ENCODE measurements around the gene ADARB2.

Gene ADARB2

GRCh38 chr10:1678084-1678483 lies 59.2 kb downstream of the ADARB2 start:
- H3K4me3 ChIP-seq (ENCODE audit: low read depth, low read length), result no peak overlapping the region
- ChIA-PET CTCF (no interaction called here), POLR2A (no interaction called here)
- no peak for TF ChIP-seq CTCF (IDR thresholded peaks at IDR 0.05; ENCODE audit: insufficient read depth, low read length, missing control alignments)
- no peak for DNase-seq (ENCODE audit: low read depth, low spot score)

- POLR2A ChIA-PET, result no interaction called here
- TF ChIP-seq CTCF (IDR thresholded peaks at IDR 0.05; ENCODE audit: insufficient read depth, low read length, missing control alignments), result no peak
- no peak overlapping the region for H3K4me3 ChIP-seq (ENCODE audit: low read depth, low read length)
- DNase-seq (ENCODE audit: low read depth, low spot score), result no peak
- CTCF ChIA-PET, result no interaction called here
Observed at GRCh38 chr10:1677307-1677939, 59.9 kb downstream of the ADARB2 start.

GRCh38 chr10:1674501-1674900 lies 62.8 kb downstream of the ADARB2 start:
- ChIA-PET POLR2A (no interaction called here), CTCF (no interaction called here)
- TF ChIP-seq CTCF (IDR thresholded peaks at IDR 0.05; ENCODE audit: insufficient read depth, low read length, missing control alignments), result no peak
- no peak for DNase-seq (ENCODE audit: low read depth, low spot score)
- no peak overlapping the region for H3K4me3 ChIP-seq (ENCODE audit: low read depth, low read length)

GRCh38 chr10:1673568-1674345 lies 63.6 kb downstream of the ADARB2 start:
- POLR2A ChIA-PET, result no interaction called here
- no peak for DNase-seq (ENCODE audit: low read depth, low spot score)
- no peak for TF ChIP-seq CTCF (IDR thresholded peaks at IDR 0.05; ENCODE audit: insufficient read depth, low read length, missing control alignments)
- no peak overlapping the region for H3K4me3 ChIP-seq (ENCODE audit: low read depth, low read length)
- CTCF ChIA-PET, result no interaction called here

- no peak for TF ChIP-seq CTCF (IDR thresholded peaks at IDR 0.05; ENCODE audit: insufficient read depth, low read length, missing control alignments)
- ChIA-PET POLR2A (no interaction called here), CTCF (no interaction called here)
- no peak for DNase-seq (ENCODE audit: low read depth, low spot score)
- H3K4me3 ChIP-seq (ENCODE audit: low read depth, low read length), result no peak overlapping the region
Observed at GRCh38 chr10:1672001-1672781, 65.1 kb downstream of the ADARB2 start.

- H3K4me3 ChIP-seq (ENCODE audit: low read depth, low read length), result no peak overlapping the region
- no peak for DNase-seq (ENCODE audit: low read depth, low spot score)
- ChIA-PET CTCF (no interaction called here), POLR2A (no interaction called here)
- TF ChIP-seq CTCF (IDR thresholded peaks at IDR 0.05; ENCODE audit: insufficient read depth, low read length, missing control alignments), result no peak
Observed at GRCh38 chr10:1671366-1672000, 65.8 kb downstream of the ADARB2 start.

All from AG04449 (cell line).